Measurements from ENCODE around the gene TTLL1. TPM values are rescaled to one million over a fixed set of nuclear protein-coding genes. Genes with fewer than 3 reads are reported as not detected.

TTLL1 gene
- total and polyA plus RNA-seq, 2 of the 4 experiments (the other 2 are of a cell fraction), result 10.8 to 13.2 TPM

DNA sequence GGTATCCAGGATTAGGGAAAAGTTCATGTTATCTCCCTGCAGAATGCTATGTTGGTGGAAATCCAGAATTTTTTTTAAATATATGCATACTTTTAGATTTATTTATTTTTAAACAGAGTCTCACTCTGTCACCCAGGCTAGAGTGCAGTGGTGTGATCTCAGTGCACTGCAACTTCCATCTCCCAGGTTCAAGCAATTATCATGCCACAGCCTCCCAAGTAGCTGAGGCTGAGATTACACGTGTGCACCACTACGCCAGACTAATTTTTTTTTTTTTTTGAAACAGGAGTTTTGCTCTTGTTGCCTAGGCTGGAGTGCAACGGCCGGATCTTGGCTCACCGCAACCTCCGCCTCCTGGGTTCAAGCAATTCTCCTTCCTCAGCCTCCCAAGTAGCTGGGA lies 76.8 kb downstream of the TTLL1 start:
- Histone ChIP-seq H3K14ac (replicated peaks; ENCODE audit: low read depth, low read length) (no peak overlapping the region), H4K20me1 (ENCODE audit: insufficient read depth, low read length) (peaks cover 51% of the 10 kb centered on the region), H2AFZ (replicated peaks; ENCODE audit: low read length, poor library complexity) (no peak overlapping the region), H2BK20ac (ENCODE audit: low read depth, low read length) (no peak overlapping the region), H3K36me3 (ENCODE audit: control insufficient read depth, insufficient read depth, low read length) (no peaks in the 10 kb centered on the region), H3K27ac (ENCODE audit: insufficient read depth, low read length) (no peak overlapping the region), H3K18ac (ENCODE audit: low read depth, low read length) (no peak overlapping the region), H3K9me3 (ENCODE audit: control insufficient read depth, insufficient read depth, low read length) (no peaks in the 10 kb centered on the region), H4K91ac (ENCODE audit: insufficient read depth, low read depth, low read length) (no peak overlapping the region), H3K23ac (ENCODE audit: low read depth, low read length) (no peak overlapping the region), H2BK5ac (ENCODE audit: low read depth, low read length, poor library complexity, severe bottlenecking) (no peak overlapping the region), H3K9ac (ENCODE audit: low read depth, low read length) (no peak overlapping the region), H4K5ac (ENCODE audit: low read depth, low read length) (no peak overlapping the region), H2BK120ac (ENCODE audit: low read depth, low read length) (no peak overlapping the region), H3K4me3 (ENCODE audit: insufficient read depth, low read depth, low read length) (no peak overlapping the region), H3K9me1 (ENCODE audit: insufficient read depth, low read length) (peaks cover 25% of the 10 kb centered on the region), H2AK5ac (ENCODE audit: low read depth, low read length) (no peak overlapping the region), H3K56ac (ENCODE audit: extremely low read depth, insufficient read depth, low read length) (no peak overlapping the region), H3K4ac (ENCODE audit: low read depth, low read length) (no peak overlapping the region), H2BK15ac (ENCODE audit: low read depth, low read length) (no peak overlapping the region), H3K4me1 (ENCODE audit: control insufficient read depth, insufficient read depth, low read length) (peaks cover 18% of the 10 kb centered on the region), H2AK9ac (replicated peaks; ENCODE audit: low read depth, low read length, poor library complexity) (no peak overlapping the region), H4K8ac (ENCODE audit: low read depth in 2 of 2, low read length in 2 of 2) (no peak overlapping the region), H3K27me3 (ENCODE audit: control insufficient read depth, insufficient read depth, low read length) (no peaks in the 10 kb centered on the region), H3K79me1 (ENCODE audit: low read depth in 1 of 2, low read length in 2 of 2) (peaks cover 12 to 53% of the 10 kb centered on the region in 2 experiments; a peak in 3 of 4 replicates), H3K4me2 (ENCODE audit: low read depth, low read length) (no peak overlapping the region)
- CTCF ChIA-PET, result no interaction called here
- DNase-seq (no peak), ATAC-seq (ENCODE audit: low read depth) (no peak)
- dilution Hi-C loops (cut with HindIII; ENCODE audit: low sequenced_read_pairs, unreplicated experiment), result no loop called here
- TF ChIP-seq RCOR1 (IDR thresholded peaks at IDR 0.05; ENCODE audit: insufficient replicate concordance, low read length) (no peak), CEBPB (IDR thresholded peaks at IDR 0.05; ENCODE audit: low read depth, low read length) (no peak), CHD1 (IDR thresholded peaks at IDR 0.05; ENCODE audit: low read depth, low read length) (no peak), MAFK (IDR thresholded peaks at IDR 0.05; ENCODE audit: low read depth, low read length) (no peak), FOS (IDR thresholded peaks at IDR 0.05; ENCODE audit: low read depth, low read length) (no peak), MAZ (IDR thresholded peaks at IDR 0.05; ENCODE audit: borderline replicate concordance, low read depth, low read length) (no peak), RFX5 (IDR thresholded peaks at IDR 0.05; ENCODE audit: low read depth, low read length) (no peak), NFE2L2 (IDR thresholded peaks at IDR 0.05; ENCODE audit: low read depth, low read length) (no peak), BHLHE40 (IDR thresholded peaks at IDR 0.05; ENCODE audit: low read depth, low read length) (no peak), MXI1 (IDR thresholded peaks at IDR 0.05; ENCODE audit: borderline replicate concordance, low read depth, low read length) (no peak), POLR2A (IDR thresholded peaks at IDR 0.05; ENCODE audit: low read depth, low read length) (no peak), RAD21 (IDR thresholded peaks at IDR 0.05; ENCODE audit: low read length) (no peak), SMC3 (IDR thresholded peaks at IDR 0.05; ENCODE audit: low read depth, low read length) (no peak)
- TF ChIP-seq, protein P1, sequence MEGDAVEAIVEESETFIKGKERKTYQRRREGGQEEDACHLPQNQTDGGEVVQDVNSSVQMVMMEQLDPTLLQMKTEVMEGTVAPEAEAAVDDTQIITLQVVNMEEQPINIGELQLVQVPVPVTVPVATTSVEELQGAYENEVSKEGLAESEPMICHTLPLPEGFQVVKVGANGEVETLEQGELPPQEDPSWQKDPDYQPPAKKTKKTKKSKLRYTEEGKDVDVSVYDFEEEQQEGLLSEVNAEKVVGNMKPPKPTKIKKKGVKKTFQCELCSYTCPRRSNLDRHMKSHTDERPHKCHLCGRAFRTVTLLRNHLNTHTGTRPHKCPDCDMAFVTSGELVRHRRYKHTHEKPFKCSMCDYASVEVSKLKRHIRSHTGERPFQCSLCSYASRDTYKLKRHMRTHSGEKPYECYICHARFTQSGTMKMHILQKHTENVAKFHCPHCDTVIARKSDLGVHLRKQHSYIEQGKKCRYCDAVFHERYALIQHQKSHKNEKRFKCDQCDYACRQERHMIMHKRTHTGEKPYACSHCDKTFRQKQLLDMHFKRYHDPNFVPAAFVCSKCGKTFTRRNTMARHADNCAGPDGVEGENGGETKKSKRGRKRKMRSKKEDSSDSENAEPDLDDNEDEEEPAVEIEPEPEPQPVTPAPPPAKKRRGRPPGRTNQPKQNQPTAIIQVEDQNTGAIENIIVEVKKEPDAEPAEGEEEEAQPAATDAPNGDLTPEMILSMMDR (conservative IDR thresholded peaks at IDR 0.05; ENCODE audit: low read depth, low read length), result no peak
- TF ChIP-seq, protein P2, sequence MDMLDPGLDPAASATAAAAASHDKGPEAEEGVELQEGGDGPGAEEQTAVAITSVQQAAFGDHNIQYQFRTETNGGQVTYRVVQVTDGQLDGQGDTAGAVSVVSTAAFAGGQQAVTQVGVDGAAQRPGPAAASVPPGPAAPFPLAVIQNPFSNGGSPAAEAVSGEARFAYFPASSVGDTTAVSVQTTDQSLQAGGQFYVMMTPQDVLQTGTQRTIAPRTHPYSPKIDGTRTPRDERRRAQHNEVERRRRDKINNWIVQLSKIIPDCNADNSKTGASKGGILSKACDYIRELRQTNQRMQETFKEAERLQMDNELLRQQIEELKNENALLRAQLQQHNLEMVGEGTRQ (IDR thresholded peaks at IDR 0.05; ENCODE audit: low read depth, low read length), result no peak
- no CpG with 5 or more reads among the region's 6 CpGs for WGBS, 2 experiments (ENCODE audit: extremely low coverage in 2 of 2, insufficient read length in 1 of 2)
- no TSS peak for BruUV-seq (replicated peaks)
- POLR2A ChIA-PET (ENCODE audit: unreplicated experiment), result no interaction called here
- intact Hi-C loops (cut with micrococcal nuclease), result loop anchor here (5.0 kb wide), 2 partner anchors 80 to 110 kb away; no protein-coding TSS in a partner anchor
- in situ Hi-C loops (cut with MboI; ENCODE audit: low sequenced_read_pairs), result no loop called here
